ENCODE measurements around the gene PFDN6. TPM values are rescaled to one million over a fixed set of nuclear protein-coding genes. Genes with fewer than 3 reads are reported as not detected.

Gene PFDN6
- total and polyA plus RNA-seq, 9 of the 15 experiments (the other 6 are each of a cell fraction or from before 2014, with no cell fraction given), result 6.8 to 475 (median 216) TPM

- TF ChIP-seq, protein P1, sequence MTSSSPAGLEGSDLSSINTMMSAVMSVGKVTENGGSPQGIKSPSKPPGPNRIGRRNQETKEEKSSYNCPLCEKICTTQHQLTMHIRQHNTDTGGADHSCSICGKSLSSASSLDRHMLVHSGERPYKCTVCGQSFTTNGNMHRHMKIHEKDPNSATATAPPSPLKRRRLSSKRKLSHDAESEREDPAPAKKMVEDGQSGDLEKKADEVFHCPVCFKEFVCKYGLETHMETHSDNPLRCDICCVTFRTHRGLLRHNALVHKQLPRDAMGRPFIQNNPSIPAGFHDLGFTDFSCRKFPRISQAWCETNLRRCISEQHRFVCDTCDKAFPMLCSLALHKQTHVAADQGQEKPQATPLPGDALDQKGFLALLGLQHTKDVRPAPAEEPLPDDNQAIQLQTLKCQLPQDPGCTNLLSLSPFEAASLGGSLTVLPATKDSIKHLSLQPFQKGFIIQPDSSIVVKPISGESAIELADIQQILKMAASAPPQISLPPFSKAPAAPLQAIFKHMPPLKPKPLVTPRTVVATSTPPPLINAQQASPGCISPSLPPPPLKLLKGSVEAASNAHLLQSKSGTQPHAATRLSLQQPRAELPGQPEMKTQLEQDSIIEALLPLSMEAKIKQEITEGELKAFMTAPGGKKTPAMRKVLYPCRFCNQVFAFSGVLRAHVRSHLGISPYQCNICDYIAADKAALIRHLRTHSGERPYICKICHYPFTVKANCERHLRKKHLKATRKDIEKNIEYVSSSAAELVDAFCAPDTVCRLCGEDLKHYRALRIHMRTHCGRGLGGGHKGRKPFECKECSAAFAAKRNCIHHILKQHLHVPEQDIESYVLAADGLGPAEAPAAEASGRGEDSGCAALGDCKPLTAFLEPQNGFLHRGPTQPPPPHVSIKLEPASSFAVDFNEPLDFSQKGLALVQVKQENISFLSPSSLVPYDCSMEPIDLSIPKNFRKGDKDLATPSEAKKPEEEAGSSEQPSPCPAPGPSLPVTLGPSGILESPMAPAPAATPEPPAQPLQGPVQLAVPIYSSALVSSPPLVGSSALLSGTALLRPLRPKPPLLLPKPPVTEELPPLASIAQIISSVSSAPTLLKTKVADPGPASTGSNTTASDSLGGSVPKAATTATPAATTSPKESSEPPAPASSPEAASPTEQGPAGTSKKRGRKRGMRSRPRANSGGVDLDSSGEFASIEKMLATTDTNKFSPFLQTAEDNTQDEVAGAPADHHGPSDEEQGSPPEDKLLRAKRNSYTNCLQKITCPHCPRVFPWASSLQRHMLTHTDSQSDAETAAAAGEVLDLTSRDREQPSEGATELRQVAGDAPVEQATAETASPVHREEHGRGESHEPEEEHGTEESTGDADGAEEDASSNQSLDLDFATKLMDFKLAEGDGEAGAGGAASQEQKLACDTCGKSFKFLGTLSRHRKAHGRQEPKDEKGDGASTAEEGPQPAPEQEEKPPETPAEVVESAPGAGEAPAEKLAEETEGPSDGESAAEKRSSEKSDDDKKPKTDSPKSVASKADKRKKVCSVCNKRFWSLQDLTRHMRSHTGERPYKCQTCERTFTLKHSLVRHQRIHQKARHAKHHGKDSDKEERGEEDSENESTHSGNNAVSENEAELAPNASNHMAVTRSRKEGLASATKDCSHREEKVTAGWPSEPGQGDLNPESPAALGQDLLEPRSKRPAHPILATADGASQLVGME (CRISPR knock-in tag; IDR thresholded peaks at IDR 0.05), result no peak
- TF ChIP-seq GATAD2B (IDR thresholded peaks at IDR 0.05; ENCODE audit: borderline replicate concordance) (no peak), ARHGAP35 (IDR thresholded peaks at IDR 0.05; ENCODE audit: partially characterized antibody) (no peak), CTCF (IDR thresholded peaks at IDR 0.05 in 2 of 3, conservative IDR thresholded peaks at IDR 0.05 in 1 of 3; ENCODE audit: insufficient read depth in 2 of 3, low read depth in 1 of 3, low read length in 3 of 3) (no peak), ZNF398 (CRISPR knock-in tag; IDR thresholded peaks at IDR 0.05) (no peak), MAX (CRISPR knock-in tag; IDR thresholded peaks at IDR 0.05) (peak; percentile 37)
- TF ChIP-seq, protein P2, sequence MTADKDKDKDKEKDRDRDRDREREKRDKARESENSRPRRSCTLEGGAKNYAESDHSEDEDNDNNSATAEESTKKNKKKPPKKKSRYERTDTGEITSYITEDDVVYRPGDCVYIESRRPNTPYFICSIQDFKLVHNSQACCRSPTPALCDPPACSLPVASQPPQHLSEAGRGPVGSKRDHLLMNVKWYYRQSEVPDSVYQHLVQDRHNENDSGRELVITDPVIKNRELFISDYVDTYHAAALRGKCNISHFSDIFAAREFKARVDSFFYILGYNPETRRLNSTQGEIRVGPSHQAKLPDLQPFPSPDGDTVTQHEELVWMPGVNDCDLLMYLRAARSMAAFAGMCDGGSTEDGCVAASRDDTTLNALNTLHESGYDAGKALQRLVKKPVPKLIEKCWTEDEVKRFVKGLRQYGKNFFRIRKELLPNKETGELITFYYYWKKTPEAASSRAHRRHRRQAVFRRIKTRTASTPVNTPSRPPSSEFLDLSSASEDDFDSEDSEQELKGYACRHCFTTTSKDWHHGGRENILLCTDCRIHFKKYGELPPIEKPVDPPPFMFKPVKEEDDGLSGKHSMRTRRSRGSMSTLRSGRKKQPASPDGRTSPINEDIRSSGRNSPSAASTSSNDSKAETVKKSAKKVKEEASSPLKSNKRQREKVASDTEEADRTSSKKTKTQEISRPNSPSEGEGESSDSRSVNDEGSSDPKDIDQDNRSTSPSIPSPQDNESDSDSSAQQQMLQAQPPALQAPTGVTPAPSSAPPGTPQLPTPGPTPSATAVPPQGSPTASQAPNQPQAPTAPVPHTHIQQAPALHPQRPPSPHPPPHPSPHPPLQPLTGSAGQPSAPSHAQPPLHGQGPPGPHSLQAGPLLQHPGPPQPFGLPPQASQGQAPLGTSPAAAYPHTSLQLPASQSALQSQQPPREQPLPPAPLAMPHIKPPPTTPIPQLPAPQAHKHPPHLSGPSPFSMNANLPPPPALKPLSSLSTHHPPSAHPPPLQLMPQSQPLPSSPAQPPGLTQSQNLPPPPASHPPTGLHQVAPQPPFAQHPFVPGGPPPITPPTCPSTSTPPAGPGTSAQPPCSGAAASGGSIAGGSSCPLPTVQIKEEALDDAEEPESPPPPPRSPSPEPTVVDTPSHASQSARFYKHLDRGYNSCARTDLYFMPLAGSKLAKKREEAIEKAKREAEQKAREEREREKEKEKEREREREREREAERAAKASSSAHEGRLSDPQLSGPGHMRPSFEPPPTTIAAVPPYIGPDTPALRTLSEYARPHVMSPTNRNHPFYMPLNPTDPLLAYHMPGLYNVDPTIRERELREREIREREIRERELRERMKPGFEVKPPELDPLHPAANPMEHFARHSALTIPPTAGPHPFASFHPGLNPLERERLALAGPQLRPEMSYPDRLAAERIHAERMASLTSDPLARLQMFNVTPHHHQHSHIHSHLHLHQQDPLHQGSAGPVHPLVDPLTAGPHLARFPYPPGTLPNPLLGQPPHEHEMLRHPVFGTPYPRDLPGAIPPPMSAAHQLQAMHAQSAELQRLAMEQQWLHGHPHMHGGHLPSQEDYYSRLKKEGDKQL (CRISPR knock-in tag; IDR thresholded peaks at IDR 0.05; ENCODE audit: borderline replicate concordance), result no peak
- TF ChIP-seq, protein P3, sequence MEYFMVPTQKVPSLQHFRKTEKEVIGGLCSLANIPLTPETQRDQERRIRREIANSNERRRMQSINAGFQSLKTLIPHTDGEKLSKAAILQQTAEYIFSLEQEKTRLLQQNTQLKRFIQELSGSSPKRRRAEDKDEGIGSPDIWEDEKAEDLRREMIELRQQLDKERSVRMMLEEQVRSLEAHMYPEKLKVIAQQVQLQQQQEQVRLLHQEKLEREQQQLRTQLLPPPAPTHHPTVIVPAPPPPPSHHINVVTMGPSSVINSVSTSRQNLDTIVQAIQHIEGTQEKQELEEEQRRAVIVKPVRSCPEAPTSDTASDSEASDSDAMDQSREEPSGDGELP (CRISPR knock-in tag; IDR thresholded peaks at IDR 0.05; ENCODE audit: borderline replicate concordance), result peak; percentile 45; the same call in 1 of the 2 replicates
These were observed 31.1 kb downstream of the PFDN6 start (continued) for GRCh38 chr6:33320315-33321181.

Data from K562 (cell line).